ENCODE results near the gene HDAC9. TPM values are rescaled to one million over a fixed set of nuclear protein-coding genes. Genes with fewer than 3 reads are reported as not detected.

The HDAC9 gene
- total RNA-seq, 4 donors from 2014 or later = 10.3 to 48.4 (median 12.2) TPM

GRCh38 chr7:18663321-18663720 lies 167.8 kb downstream of the HDAC9 start:
- Histone ChIP-seq H3K27me3 (no peaks in the 10 kb centered on the region), H3K4me1 (peaks cover 0 to 15% (median 2%) of the 10 kb centered on the region in 4 donors), H3K36me3 (no peaks in the 10 kb centered on the region), H3K4me3 (no peak overlapping the region), H3K27ac (no peak overlapping the region), H3K9me3 (no peaks in the 10 kb centered on the region)
- DNase-seq (ENCODE audit: low spot score in 2 of 2) = no peak
- TF ChIP-seq CTCF (IDR thresholded peaks at IDR 0.05) = no peak
- no peak for TF ChIP-seq POLR2A (IDR thresholded peaks at IDR 0.05)
- no peak for TF ChIP-seq EP300 (IDR thresholded peaks at IDR 0.05)
- 81 to 84% methylated on average over 7 of the region's 7 CpGs for WGBS, 2 donors

- H3K27me3 ChIP-seq = no peaks in the 10 kb centered on the region
- TF ChIP-seq POLR2A (IDR thresholded peaks at IDR 0.05) (no peak), CTCF (IDR thresholded peaks at IDR 0.05) (peak; percentile 67 to 87 (median 69))
- peak; percentile 53 to 84 for DNase-seq (ENCODE audit: low spot score in 2 of 2)
- H3K27ac ChIP-seq = no peak overlapping the region
- peaks cover 0 to 15% (median 2%) of the 10 kb centered on the region in 4 donors for H3K4me1 ChIP-seq
- no peaks in the 10 kb centered on the region for H3K36me3 ChIP-seq
- H3K9me3 ChIP-seq = no peaks in the 10 kb centered on the region
- 36 to 42% methylated on average over 4 of the region's 4 CpGs for WGBS, 2 donors
- H3K4me3 ChIP-seq = no peak overlapping the region
Observed at GRCh38 chr7:18666107-18666728, 170.7 kb downstream of the HDAC9 start.

- H3K4me3 ChIP-seq = no peak overlapping the region
- WGBS, 2 donors = 26 to 35% methylated on average over 1 of the region's 1 CpG
- no peaks in the 10 kb centered on the region for H3K9me3 ChIP-seq
- H3K36me3 ChIP-seq = no peaks in the 10 kb centered on the region
- DNase-seq (ENCODE audit: low spot score in 2 of 2) = no peak
- TF ChIP-seq POLR2A (IDR thresholded peaks at IDR 0.05) (no peak), EP300 (IDR thresholded peaks at IDR 0.05) (peak in 1 of 2 donors; percentile 42), CTCF (IDR thresholded peaks at IDR 0.05) (no peak)
- peaks cover 0 to 15% (median 2%) of the 10 kb centered on the region in 4 donors for H3K4me1 ChIP-seq
- no peaks in the 10 kb centered on the region for H3K27me3 ChIP-seq
- H3K27ac ChIP-seq = peak overlapping the region in 2 of 4 donors; percentile 20 to 32
Observed at GRCh38 chr7:18667466-18667865, 171.9 kb downstream of the HDAC9 start.

- WGBS, 2 donors = 73 to 81% methylated on average over 5 of the region's 5 CpGs
Observed at GRCh38 chr7:18671176-18671575, 175.6 kb downstream of the HDAC9 start.

More at GRCh38 chr7:18671176-18671575, 175.6 kb downstream of the HDAC9 start:
- DNase-seq (ENCODE audit: low spot score in 2 of 2) = no peak
- peaks cover 0 to 15% (median 2%) of the 10 kb centered on the region in 4 donors for H3K4me1 ChIP-seq
- TF ChIP-seq POLR2A (IDR thresholded peaks at IDR 0.05) (no peak), CTCF (IDR thresholded peaks at IDR 0.05) (no peak), EP300 (IDR thresholded peaks at IDR 0.05) (no peak)
- no peaks in the 10 kb centered on the region for H3K27me3 ChIP-seq
- H3K9me3 ChIP-seq = no peaks in the 10 kb centered on the region
- H3K4me3 ChIP-seq = no peak overlapping the region
- no peak overlapping the region for H3K27ac ChIP-seq
- no peaks in the 10 kb centered on the region for H3K36me3 ChIP-seq
